ENCODE results near the gene TTN. TPM values are rescaled to one million over a fixed set of nuclear protein-coding genes. Genes with fewer than 3 reads are reported as not detected.
"Not testable (repeated sequence)": the region's sequence is repeated elsewhere in the genome, so short reads cannot be mapped to it uniquely, and the experiment has no call there.

TTN gene
- total and polyA plus RNA-seq, 2 donors from 2014 or later, result 0.02 to 3.6 TPM

DNA sequence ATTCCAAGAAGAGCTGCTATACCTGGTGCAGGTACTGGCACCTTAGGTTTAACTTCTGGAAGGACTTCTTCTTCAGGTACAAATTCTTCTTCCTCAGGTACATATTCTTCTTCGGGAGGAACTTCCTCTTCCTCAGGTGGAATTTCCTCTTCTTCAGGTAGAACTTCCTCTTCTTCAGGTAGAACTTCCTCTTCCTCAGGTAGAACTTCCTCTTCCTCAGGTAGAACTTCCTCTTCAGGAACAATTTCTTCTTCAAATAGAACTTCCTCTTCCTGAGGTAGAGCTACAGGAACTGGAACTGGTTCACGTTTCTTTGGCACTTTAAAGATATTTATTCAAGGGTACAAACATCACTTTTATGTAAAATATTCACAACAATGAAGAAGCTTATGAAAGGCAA lies 129.6 kb downstream of the TTN start:
- intact Hi-C loops (cut with DNase I), result no loop called here
- FAIRE-seq, result no peak

GRCh38 chr2:178676046-178676445 lies 131.2 kb downstream of the TTN start:
- FAIRE-seq, result no peak

More for the DNA sequence above, 129.6 kb downstream of the TTN start:
- DNase-seq, result no peak
- Histone ChIP-seq H3K9ac (ENCODE audit: low read length in 3 of 3) (no peak overlapping the region), H3K27me3 (ENCODE audit: control insufficient read depth, insufficient read depth, low read length) (no peaks in the 10 kb centered on the region), H3K4me1 (ENCODE audit: control insufficient read depth in 2 of 3, insufficient read depth in 2 of 3, low read depth in 1 of 3, low read length in 3 of 3) (no peaks in the 10 kb centered on the region), H3K36me3 (ENCODE audit: control insufficient read depth in 2 of 3, insufficient read depth in 3 of 3, low read length in 3 of 3) (no peaks in the 10 kb centered on the region), H3K27ac (ENCODE audit: low read depth in 2 of 2, low read length in 2 of 2) (no peak overlapping the region), H3K9me3 (ENCODE audit: control insufficient read depth in 2 of 3, insufficient read depth in 1 of 3, low read length in 3 of 3) (no peaks in the 10 kb centered on the region), H3K4me3 (ENCODE audit: low read length in 3 of 3) (no peak overlapping the region)
- TF ChIP-seq, protein P1, sequence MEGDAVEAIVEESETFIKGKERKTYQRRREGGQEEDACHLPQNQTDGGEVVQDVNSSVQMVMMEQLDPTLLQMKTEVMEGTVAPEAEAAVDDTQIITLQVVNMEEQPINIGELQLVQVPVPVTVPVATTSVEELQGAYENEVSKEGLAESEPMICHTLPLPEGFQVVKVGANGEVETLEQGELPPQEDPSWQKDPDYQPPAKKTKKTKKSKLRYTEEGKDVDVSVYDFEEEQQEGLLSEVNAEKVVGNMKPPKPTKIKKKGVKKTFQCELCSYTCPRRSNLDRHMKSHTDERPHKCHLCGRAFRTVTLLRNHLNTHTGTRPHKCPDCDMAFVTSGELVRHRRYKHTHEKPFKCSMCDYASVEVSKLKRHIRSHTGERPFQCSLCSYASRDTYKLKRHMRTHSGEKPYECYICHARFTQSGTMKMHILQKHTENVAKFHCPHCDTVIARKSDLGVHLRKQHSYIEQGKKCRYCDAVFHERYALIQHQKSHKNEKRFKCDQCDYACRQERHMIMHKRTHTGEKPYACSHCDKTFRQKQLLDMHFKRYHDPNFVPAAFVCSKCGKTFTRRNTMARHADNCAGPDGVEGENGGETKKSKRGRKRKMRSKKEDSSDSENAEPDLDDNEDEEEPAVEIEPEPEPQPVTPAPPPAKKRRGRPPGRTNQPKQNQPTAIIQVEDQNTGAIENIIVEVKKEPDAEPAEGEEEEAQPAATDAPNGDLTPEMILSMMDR (IDR thresholded peaks at IDR 0.05; ENCODE audit: borderline replicate concordance, extremely low read depth, insufficient read depth), result no peak

DNA sequence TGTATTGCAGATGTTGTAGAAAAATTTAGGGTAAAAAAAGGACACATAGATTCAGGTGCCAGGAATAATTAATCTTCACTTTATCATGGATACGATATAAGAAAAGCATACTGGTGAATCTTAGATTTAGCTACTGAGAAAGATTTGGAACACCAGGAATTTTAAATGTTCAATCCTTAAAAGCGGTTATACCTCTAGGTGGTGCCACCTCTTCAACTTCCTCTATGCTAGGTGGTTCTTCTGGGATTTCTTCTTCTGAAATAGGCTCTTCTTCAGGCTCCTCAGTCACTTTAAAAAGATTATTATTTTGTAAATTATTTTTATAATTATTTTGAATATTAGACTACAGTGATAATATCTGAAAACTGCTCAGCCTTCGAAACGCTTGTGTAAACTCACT lies 133.1 kb downstream of the TTN start:
- no peaks in the 10 kb centered on the region for H3K4me1 ChIP-seq (ENCODE audit: control insufficient read depth in 2 of 3, insufficient read depth in 2 of 3, low read depth in 1 of 3, low read length in 3 of 3)
- H3K27me3 ChIP-seq (ENCODE audit: control insufficient read depth, insufficient read depth, low read length), result no peaks in the 10 kb centered on the region
- no peak overlapping the region for H3K4me3 ChIP-seq (ENCODE audit: low read length in 3 of 3)
- TF ChIP-seq, protein P1 (IDR thresholded peaks at IDR 0.05; ENCODE audit: borderline replicate concordance, extremely low read depth, insufficient read depth), result no peak
- no peaks in the 10 kb centered on the region for H3K9me3 ChIP-seq (ENCODE audit: control insufficient read depth in 2 of 3, insufficient read depth in 1 of 3, low read length in 3 of 3)
- H3K27ac ChIP-seq (ENCODE audit: low read depth in 2 of 2, low read length in 2 of 2), result no peak overlapping the region
- no peak overlapping the region for H3K9ac ChIP-seq (ENCODE audit: low read length in 3 of 3)
- no peaks in the 10 kb centered on the region for H3K36me3 ChIP-seq (ENCODE audit: control insufficient read depth in 2 of 3, insufficient read depth in 3 of 3, low read length in 3 of 3)
- intact Hi-C loops (cut with DNase I), result no loop called here
- FAIRE-seq (no peak), DNase-seq (no peak)

More at GRCh38 chr2:178676046-178676445, 131.2 kb downstream of the TTN start:
- intact Hi-C loops (cut with DNase I), result no loop called here
- H3K27ac ChIP-seq (ENCODE audit: low read depth in 2 of 2, low read length in 2 of 2), result no peak overlapping the region
- TF ChIP-seq, protein P1 (IDR thresholded peaks at IDR 0.05; ENCODE audit: borderline replicate concordance, extremely low read depth, insufficient read depth), result no peak
- H3K4me1 ChIP-seq (ENCODE audit: control insufficient read depth in 2 of 3, insufficient read depth in 2 of 3, low read depth in 1 of 3, low read length in 3 of 3), result no peaks in the 10 kb centered on the region
- no peaks in the 10 kb centered on the region for H3K36me3 ChIP-seq (ENCODE audit: control insufficient read depth in 2 of 3, insufficient read depth in 3 of 3, low read length in 3 of 3)
- H3K9ac ChIP-seq (ENCODE audit: low read length in 3 of 3), result no peak overlapping the region
- DNase-seq, result no peak
- no peaks in the 10 kb centered on the region for H3K9me3 ChIP-seq (ENCODE audit: control insufficient read depth in 2 of 3, insufficient read depth in 1 of 3, low read length in 3 of 3)
- H3K27me3 ChIP-seq (ENCODE audit: control insufficient read depth, insufficient read depth, low read length), result no peaks in the 10 kb centered on the region
- no peak overlapping the region for H3K4me3 ChIP-seq (ENCODE audit: low read length in 3 of 3)

DNA sequence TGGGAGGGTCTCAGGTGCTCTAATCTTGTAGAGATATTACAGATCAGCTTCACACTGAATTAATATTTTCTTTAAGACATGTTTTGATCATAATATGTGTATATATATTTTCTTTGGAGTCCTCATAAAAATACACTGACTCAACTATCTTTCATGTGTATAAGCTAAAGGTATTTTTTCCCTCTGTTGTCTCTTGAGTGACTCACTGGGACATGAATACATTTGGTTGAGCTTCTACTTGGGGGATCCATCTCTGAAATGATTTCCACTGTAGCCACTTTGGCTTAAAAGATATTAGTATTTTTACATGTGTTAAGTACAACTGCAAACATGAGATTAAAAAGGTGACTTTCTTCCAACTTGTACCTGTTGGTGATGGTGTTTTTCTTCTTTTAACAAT lies 140.8 kb downstream of the TTN start:
- FAIRE-seq (no peak), DNase-seq (no peak)
- H3K9ac ChIP-seq (ENCODE audit: low read length in 3 of 3), result no peak overlapping the region
- TF ChIP-seq, protein P1 (IDR thresholded peaks at IDR 0.05; ENCODE audit: borderline replicate concordance, extremely low read depth, insufficient read depth), result no peak
- intact Hi-C loops (cut with DNase I), result no loop called here
- H3K27me3 ChIP-seq (ENCODE audit: control insufficient read depth, insufficient read depth, low read length), result no peaks in the 10 kb centered on the region
- no peak overlapping the region for H3K27ac ChIP-seq (ENCODE audit: low read depth in 2 of 2, low read length in 2 of 2)
- H3K4me3 ChIP-seq (ENCODE audit: low read length in 3 of 3), result no peak overlapping the region
- no peaks in the 10 kb centered on the region for H3K4me1 ChIP-seq (ENCODE audit: control insufficient read depth in 2 of 3, insufficient read depth in 2 of 3, low read depth in 1 of 3, low read length in 3 of 3)
- no peaks in the 10 kb centered on the region for H3K9me3 ChIP-seq (ENCODE audit: control insufficient read depth in 2 of 3, insufficient read depth in 1 of 3, low read length in 3 of 3)
- H3K36me3 ChIP-seq (ENCODE audit: control insufficient read depth in 2 of 3, insufficient read depth in 3 of 3, low read length in 3 of 3), result no peaks in the 10 kb centered on the region

DNA sequence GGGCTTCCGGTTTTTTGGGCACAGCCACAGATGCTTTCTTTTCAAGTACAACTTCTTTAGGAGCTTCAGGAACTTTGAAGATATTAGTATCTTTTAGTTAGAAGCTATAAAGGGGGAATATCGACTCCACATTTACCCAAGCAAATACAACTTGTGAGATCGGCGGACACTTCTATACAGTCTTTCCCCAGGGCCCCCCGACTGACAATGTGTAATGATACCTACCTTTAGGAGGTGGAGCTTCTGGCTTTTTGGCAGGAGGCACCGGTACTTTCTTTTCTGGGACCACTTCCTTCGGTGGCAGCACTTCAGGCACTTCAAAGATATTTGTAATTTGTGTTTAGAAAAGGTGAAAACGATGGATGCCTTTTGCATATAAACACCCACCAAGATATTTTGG lies 148.7 kb downstream of the TTN start:
- H3K4me3 ChIP-seq (ENCODE audit: low read length in 3 of 3); FAIRE-seq; DNase-seq; H3K4me1 ChIP-seq (ENCODE audit: control insufficient read depth in 2 of 3, insufficient read depth in 2 of 3, low read depth in 1 of 3, low read length in 3 of 3); H3K9ac ChIP-seq (ENCODE audit: low read length in 3 of 3); H3K27ac ChIP-seq (ENCODE audit: low read depth in 2 of 2, low read length in 2 of 2); H3K9me3 ChIP-seq (ENCODE audit: control insufficient read depth in 2 of 3, insufficient read depth in 1 of 3, low read length in 3 of 3); intact Hi-C loops (cut with DNase I); H3K27me3 ChIP-seq (ENCODE audit: control insufficient read depth, insufficient read depth, low read length); H3K36me3 ChIP-seq (ENCODE audit: control insufficient read depth in 2 of 3, insufficient read depth in 3 of 3, low read length in 3 of 3): not testable (repeated sequence)
